ENCODE results near the gene CXCL11. TPM values are rescaled to one million over a fixed set of nuclear protein-coding genes. Genes with fewer than 3 reads are reported as not detected.
"Not testable (repeated sequence)": the region's sequence is repeated elsewhere in the genome, so short reads cannot be mapped to it uniquely, and the experiment has no call there.

CXCL11 gene
- total RNA-seq, 2 experiments from 2014 or later, result 0.13 TPM; not detected in 1

DNA sequence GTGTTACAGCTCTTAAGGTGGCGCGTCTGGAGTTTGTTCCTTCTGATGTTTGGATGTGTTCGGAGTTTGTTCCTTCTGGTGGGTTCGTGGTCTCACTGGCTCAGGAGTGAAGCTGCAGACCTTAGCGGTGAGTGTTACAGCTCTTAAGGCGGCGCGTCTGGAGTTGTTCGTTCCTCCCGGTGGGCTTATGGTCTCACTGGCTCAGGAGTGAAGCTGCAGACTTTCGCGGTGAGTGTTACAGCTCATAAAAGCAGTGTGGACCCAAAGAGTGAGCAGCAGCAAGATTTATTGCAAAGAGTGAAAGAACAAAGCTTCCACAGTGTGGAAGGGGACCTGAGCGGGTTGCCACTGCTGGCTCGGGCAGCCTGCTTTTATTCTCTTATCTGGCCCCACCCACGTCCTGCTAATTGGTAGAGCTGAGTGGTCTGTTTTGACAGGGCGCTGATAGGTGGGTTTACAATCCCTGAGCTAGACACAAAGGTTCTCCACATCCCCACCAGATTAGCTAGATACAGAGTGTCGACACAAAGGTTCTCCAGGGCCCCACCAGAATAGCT, 14.1 kb upstream of the CXCL11 start:
- POLR2A ChIA-PET, CTCF ChIA-PET: not testable (repeated sequence)

DNA sequence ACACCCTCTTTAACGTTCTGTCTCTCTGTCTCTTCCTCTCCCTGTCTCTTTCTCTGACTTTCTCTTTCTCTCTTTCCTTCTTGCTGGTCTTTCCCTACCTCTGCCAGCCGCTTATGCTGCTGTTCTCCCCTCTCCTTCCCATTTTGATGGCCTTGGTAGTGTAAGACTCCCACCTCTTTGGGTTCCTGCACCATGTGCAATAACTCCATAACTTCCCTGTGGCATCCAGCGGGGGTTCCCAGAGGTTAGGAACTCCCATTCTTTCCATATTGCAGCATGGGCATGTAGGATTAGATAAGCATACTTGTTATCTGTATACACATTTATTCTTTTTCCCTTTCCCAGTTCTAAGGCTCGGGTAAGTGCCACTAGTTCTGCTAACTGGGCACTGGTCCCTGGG, 8.8 kb upstream of the CXCL11 start:
- CTCF ChIA-PET, POLR2A ChIA-PET: not testable (repeated sequence)

DNA sequence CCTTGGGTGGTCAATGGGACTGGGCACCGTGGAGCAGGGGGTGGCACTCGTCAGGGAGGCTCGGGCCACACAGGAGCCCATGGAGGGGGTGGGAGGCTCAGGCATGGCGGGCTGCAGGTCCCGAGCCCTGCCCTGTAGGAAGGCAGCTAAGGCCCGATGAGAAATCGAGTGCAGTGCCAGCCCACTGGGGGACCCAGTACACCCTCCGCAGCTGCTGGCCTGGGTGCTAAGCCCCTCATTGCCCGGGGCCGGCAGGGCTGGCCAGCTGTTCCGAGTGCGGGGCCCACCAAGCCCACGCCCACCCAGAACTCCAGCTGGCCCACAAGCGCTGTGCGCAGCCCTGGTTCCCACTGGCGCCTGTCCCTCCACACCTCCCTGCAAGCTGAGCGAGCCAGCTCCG, 7.4 kb upstream of the CXCL11 start:
- CTCF ChIA-PET, result not testable (repeated sequence)

DNA sequence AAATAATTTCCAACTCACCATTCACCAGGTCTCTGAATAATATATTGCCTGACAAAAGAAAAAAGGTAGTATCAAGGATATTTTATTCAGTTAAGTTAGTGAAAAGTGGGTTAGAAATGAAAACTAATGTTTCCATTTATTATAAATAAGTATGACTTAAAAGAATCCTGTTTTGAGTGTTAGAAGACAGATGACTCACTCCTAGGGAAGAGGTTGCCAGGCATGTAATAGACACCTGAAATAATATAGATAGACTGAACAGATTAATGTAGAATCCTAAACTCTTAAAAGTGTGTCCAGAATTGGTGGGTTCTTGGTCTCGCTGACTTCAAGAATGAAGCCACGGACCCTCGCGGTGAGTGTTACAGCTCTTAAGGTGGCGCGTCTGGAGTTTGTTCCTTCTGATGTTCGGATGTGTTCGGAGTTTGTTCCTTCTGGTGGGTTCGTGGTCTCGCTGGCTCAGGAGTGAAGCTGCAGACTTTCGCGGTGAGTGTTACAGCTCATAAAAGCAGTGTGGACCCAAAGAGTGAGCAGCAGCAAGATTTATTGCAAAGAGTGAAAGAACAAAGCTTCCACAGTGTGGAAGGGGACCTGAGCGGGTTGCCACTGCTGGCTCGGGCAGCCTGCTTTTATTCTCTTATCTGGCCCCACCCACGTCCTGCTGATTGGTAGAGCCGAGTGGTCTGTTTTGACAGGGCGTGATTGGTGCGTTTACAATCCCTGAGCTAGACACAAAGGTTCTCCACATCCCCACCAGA, 6.5 kb upstream of the CXCL11 start:
- POLR2A ChIA-PET, result interaction anchor here (2.3 kb wide), 1 partner anchor 16 kb away, joined by 7 read pairs; no protein-coding TSS in a partner anchor
- CTCF ChIA-PET, result not testable (repeated sequence)

More for the DNA sequence above, 7.4 kb upstream of the CXCL11 start:
- POLR2A ChIA-PET, result interaction anchor here (2.3 kb wide), 1 partner anchor 15 kb away, joined by 7 read pairs; no protein-coding TSS in a partner anchor

DNA sequence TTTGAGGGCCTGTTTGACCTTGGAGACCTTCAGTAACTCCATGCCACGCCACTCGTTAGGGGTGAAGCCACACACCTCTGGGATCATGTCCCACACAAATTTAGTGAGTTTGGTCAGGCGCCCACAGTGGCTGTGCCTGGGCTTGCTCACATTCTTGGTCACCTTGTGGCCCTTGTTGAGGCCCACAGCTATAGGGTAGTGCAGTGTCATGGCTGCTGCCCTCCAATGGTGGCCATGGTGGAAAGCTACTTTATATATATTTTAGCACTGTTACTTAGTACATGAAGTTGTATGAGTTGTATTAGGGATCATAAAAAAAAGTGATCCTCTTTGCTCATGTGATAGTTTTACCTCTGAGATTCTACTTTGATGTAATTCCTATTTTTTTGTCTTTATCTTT, 985 bp upstream of the CXCL11 start:
- POLR2A ChIA-PET, result no interaction called here

DNA sequence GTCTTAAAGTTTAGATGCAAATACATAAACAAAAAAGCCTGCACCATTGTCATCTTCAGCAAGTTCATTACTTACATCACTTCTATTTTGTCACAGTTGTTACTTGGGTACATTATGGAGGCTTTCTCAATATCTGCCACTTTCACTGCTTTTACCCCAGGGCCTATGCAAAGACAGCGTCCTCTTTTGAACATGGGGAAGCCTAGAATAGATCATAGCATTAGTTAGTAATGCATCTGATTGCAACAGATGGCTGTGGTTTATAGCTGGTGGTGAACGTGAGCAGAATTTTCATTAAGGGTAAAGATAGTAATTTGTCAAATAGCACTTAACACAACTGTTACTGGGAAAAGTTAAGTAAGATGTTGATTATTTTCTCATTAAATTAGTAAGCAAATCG, 729 bp downstream of the CXCL11 start:
- POLR2A ChIA-PET, result no interaction called here
- CTCF ChIA-PET, result interaction anchor here (1.2 kb wide), 1 partner anchor 39 kb away, joined by 4 read pairs; no protein-coding TSS in a partner anchor

More for the DNA sequence above, 985 bp upstream of the CXCL11 start:
- CTCF ChIA-PET, result interaction anchor here (0.9 kb wide), 1 partner anchor 30 kb away, joined by 3 read pairs; no protein-coding TSS in a partner anchor

DNA sequence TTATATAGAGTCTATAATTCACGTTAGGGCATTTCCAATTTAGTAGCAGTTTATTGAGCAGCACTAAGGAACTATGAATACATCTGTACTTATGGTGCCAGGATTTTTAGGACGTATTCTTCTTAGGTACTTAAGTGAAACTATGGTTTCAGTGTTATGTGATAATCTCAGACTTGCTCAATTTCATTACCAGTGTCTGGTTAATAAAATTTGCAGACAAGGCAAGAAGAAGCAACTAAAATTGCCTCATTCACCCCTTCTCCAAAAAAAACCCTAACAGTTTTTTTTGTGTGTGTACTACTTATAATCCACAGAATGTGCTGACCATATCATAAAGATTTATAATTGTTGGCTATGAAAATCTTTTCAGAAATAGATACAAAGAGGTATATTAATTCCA, 6.6 kb downstream of the CXCL11 start:
- POLR2A ChIA-PET, result no interaction called here
- CTCF ChIA-PET, result no interaction called here

DNA sequence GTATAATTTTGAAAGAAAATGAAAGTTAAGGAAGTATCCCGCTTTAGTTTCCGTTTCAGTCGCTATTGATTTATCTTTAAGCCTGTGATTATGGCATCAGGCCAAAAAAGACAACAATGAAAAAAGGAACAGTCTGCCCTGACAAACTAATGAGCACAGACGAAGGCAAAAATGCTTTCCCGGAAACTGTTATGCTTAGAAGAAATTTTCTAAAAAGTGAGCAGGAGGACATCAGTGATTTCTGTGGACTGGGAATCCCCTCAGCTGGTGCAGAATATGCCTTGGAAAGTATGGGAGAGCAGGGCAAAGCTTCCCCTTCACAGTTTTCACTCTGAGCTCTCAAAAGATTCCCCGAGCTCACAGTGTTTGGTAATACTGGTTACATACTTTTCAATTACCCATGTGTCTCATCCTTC, 7.5 kb downstream of the CXCL11 start:
- ChIA-PET CTCF (no interaction called here), POLR2A (no interaction called here)

DNA sequence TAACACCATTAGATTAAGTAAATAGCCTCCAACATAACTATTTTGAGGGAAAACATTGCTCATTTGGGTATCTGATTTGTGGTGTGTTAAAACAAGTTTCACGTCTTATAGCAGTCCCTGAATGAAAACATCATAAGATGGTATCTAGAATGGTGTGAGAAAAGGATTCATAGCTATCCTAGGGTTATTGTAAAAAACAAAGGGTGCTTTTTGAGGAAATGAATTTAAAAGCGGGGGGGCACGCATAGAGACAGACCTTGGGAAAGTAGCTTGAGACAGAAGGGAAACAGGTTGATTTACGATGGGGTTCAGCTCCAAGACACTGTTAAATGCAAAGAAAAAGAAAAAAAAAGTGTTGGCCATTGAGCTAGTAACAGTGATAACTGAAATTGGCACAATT, 11.8 kb downstream of the CXCL11 start:
- CTCF ChIA-PET, result interaction anchor here (1.4 kb wide), 1 partner anchor 27 kb away, joined by 4 read pairs; no protein-coding TSS in a partner anchor
- POLR2A ChIA-PET, result no interaction called here

DNA sequence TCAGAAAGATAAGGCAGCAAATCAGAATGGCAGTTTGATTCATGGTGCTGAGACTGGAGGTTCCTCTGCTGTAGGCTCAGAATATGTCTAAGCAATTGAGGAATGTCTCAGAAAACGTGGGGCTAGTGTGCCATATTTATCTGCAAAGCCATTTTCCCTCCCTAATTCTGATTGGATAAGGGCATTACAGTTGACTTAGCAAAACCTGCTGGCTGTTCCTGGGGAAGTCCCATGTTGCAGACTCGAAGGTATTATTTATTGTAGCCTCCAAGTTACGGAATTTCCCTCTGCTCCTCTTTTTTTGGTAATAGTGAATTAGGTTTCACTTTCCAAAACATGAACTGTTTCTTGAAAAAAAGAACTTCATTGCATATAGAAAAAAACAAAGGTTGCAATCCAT, 12.5 kb downstream of the CXCL11 start, which contains the start of gene CXCL10:
Gene CXCL10 (minus strand): TSS at position 109 of the 400 bp plus-strand sequence. CDS start 66 bp downstream, at position 43.
- CTCF ChIA-PET, result interaction anchor here (1.4 kb wide), 1 partner anchor 26 kb away, joined by 4 read pairs; no protein-coding TSS in a partner anchor
- POLR2A ChIA-PET, result no interaction called here

DNA sequence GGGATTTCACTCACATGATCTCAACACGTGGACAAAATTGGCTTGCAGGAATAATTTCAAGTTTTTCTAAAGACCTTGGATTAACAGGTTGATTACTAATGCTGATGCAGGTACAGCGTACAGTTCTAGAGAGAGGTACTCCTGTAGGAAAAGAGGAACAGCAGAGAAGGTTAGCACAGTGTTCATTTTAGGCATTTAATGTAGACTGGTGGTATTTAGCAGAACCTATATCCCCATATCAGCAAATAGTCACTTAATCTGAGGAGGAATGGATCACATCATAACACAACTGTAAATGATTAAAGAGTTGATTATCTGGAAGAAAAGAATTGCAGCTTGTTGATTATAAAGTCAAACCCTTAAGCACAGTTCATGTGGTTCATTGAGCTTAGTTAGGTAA, 13.2 kb downstream of the CXCL11 start:
- POLR2A ChIA-PET, result no interaction called here

DNA sequence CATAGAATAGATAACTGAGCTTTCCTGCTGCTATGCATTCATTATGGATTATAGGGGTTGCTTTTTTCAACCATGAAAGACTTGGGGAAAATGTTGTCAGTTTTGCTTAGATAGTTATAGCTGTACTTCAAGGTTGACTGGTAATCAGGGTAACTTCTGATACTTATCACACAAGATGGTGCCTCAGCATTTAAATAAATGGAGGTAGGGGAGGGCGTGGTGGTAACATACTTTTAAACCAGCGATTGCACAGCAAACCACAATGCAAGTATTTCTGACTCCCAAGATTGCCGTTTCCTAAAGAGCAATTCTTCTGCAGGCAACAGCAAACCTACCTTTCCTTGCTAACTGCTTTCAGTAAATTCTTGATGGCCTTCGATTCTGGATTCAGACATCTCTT, 13.8 kb downstream of the CXCL11 start:
- POLR2A ChIA-PET, result no interaction called here
- CTCF ChIA-PET, result no interaction called here

More for the DNA sequence above, 13.2 kb downstream of the CXCL11 start:
- CTCF ChIA-PET, result no interaction called here

DNA sequence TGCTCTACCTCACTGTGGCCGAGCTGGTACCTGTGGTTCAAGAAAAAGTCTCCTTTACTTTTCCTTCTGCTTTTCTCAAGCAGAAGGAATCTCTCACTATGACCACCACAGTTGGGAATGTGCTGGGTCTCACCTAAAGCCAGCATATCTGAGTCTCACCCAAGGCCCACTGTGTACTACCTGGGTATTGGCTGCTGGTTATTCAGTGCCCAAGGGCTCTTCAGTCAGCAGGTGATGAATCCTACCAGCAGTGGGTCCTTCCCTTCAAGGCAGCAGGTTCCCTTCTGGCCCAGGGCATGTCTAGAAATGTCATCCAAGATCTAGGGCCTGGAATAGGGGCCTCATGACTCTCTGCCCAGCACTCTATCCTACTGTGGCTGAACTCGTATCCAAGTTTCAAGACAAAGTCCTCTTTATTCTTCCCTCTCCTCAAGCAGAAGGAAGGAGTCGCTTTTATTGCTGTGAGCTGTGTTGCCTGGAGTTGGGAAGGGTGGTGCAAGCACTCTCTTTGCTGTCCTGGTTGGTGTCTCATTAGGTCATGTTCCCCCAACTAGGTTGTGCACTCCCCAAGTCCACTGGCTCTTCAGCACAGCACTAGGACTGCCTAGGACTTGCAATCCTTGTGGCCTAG, 18.7 kb downstream of the CXCL11 start:
- CTCF ChIA-PET, result no interaction called here
- POLR2A ChIA-PET, result interaction anchor here (0.5 kb wide), 1 partner anchor 194 kb away, joined by 6 read pairs; no protein-coding TSS in a partner anchor

DNA sequence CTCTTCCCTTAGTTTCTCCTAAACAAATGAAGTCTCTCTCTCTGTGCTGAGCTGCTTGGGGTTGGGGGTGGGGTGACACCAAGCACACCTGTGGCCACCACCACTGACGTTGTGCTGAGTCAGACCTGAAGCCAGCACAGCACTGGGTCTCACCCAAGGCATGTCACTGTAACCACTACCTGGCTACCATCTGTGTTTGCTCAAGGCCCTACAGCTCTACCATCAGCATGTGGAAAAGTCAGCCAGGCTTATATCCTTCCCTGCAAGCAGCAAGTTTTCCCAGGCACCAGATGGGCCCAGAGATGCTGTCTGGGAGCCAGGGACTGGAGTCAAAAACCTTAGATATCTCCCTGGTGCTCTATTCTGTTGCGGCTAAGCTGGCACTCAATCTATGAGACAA, 19.5 kb downstream of the CXCL11 start:
- ChIA-PET CTCF (no interaction called here), POLR2A (no interaction called here)

DNA sequence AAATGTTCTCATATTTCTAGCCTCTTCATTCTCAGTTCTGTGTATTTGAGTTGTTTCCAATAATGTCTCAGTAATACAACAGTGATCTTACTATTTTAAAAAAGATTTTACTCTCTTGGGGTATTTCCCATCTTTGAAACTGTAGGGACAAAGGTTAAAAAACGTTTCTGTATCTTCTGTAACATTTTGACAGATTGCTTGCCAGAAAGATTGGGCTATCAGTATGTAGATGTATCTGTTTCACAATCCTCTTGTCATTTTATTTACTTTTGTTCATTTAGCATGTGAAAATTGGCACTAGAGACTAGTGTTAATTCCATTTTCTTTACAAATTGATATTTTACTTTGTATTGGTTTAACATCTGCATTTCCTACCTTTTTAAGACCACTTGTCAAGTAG, 22.3 kb downstream of the CXCL11 start:
- CTCF ChIA-PET, result no interaction called here
- POLR2A ChIA-PET, result no interaction called here

DNA sequence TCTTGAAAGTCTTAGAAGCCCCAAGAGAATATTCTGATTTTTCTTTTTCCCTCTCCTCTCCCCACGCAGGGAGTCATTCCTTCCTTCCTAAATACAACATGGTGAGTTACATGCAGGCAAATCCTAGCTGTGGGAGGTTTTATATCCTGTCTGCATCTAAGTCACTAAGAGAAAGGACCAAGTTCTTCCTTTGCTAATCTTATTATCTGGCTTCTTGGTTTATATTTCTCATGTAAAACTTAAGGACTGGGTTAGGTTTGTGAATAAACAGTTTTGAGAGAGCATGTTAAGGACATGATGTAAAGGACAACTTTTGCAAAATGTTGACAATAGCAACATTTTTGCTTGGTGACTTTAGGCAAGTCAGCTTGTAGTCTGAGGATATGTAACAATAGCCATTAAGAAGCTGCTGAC, 23.5 kb downstream of the CXCL11 start:
- CTCF ChIA-PET, result no interaction called here
- POLR2A ChIA-PET, result no interaction called here

DNA sequence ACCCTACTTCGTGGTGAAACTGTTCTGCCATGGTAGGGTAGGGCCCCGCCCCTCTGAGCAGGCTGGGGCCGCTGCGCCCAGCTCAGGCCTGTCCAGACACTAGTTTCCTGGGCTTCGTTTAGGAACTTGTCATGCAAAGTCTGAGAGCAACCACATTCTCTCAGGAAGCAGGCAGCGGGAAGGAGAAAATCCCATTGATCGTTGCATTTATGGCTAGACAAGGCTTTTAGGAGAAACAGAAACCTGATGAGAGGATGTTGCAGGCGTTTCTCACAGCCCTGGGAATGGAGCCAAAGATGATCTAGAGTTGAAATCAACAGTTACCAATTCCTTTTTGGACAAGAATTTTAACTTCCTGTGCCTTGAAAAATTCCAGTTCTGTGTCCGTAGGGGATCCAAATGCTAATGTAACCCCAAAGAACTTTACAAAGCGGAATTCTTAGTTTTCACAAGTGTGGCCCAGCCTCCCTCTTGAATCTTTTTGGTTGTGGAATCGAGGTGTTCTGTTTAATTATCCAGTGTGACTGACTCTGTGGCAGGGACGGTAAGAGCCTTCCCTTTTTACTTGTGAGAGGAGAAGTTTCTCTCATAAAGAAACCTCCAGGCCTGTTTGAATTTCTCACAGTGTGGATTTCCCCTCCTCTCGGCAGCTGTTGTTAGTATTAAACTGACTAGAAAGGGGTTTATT, 24.0 kb downstream of the CXCL11 start:
- ChIA-PET POLR2A (no interaction called here), CTCF (no interaction called here)

DNA sequence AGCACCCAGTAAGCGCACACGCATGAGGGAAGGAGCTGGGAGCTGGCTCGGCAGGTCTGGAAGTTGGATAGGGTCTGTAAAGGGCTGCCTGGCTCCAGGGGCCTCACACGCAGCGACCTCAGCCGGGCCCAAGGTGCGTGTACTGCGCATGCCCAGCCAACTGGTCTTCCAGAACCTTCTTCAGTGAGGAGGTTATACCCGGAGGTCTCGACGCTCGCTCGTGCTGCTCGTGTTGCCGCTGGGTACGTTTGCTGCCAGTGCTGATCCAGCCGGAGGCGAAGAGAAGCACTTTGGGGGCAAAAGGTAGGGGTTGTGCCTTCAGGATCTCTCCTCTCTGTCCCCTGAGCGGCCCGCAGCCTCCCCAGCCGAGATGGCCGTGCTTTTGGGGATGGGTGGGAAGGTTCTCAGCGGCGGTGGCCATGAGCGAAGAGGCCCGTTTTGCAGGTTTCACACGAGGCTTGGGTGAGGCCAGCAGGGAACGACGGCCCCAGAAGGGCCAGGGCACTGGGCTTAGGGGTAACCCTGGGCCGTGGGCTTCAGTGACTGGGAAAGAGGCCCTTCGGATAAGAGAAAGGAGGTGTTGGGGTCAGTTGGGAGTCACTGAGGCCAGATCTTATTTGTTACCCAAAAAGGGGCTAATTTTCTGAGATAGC, 24.7 kb downstream of the CXCL11 start:
- CTCF ChIA-PET, result no interaction called here

DNA sequence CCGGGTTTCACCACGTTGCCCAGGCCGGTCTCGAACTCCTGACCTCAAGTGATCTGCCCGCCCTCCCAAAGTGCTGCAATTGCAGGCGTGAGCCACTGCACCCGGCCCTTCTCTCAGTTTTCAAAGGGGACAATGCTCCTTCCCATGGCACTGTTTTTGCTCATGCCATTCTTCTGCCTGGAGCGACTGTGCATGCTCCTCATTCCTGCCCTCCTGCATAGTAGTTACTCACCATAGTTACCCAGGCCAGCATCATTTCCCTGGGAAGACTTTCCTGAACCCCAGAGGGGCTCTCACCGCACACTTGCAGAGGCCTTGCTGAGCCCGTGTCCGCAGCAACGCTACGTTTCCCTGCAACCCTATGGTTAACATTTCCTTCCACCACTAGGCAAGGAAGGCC, 25.3 kb downstream of the CXCL11 start:
- CTCF ChIA-PET, result no interaction called here
- POLR2A ChIA-PET, result no interaction called here

More for the DNA sequence above, 24.7 kb downstream of the CXCL11 start:
- POLR2A ChIA-PET, result no interaction called here

DNA sequence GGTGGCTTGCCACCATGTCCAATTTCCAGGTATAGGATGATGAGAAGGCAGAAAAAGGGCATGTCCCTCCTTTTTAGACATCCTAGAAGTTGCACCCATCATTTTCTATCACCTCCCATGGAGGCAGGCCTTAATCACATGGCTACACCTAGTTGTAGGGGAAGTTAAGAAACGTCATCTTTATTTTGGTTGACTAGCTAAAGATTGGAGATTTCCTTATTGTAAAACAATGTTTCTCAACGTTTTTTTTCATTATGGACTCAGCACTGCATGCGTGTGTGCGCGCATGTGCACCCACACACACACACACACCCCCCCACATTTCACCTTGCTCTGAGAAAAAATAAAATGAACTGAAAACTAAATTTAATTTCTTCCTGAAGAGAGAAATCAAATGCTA, 26.6 kb downstream of the CXCL11 start:
- POLR2A ChIA-PET, result no interaction called here
- CTCF ChIA-PET, result interaction anchor here (0.9 kb wide), 1 partner anchor 10 kb away, joined by 3 read pairs; no protein-coding TSS in a partner anchor

Measured in activated CD8-positive, alpha-beta memory T cell treated with anti-CD3 and anti-CD28 coated beads for 36 hours (primary cell).